GM18861 (cell line): ENCODE results near the gene PLP1.
"Not testable (repeated sequence)": the region's sequence is repeated elsewhere in the genome, so short reads cannot be mapped to it uniquely, and the experiment has no call there.

ENCODE experiments used
- ATAC-seq: cut with Tn5 transposase; IDR thresholded peaks from one replicate; pipeline ENCODE4 v1.9.1; 2021; ENCODE audit not compliant: unreplicated experiment

The PLP1 gene

GRCh38 chrX:103780336-103781061, 3.9 kb downstream of the PLP1 start:
- no peak for ATAC-seq

- no peak for ATAC-seq
Observed at GRCh38 chrX:103781062-103781402, 4.4 kb downstream of the PLP1 start.

- no peak for ATAC-seq
Observed at GRCh38 chrX:103781706-103782105, 5.1 kb downstream of the PLP1 start.

GRCh38 chrX:103782640-103783039, 6.0 kb downstream of the PLP1 start:
- no peak for ATAC-seq

GRCh38 chrX:103783196-103783595, 6.6 kb downstream of the PLP1 start:
- ATAC-seq, result no peak

GRCh38 chrX:103783971-103784370, 7.3 kb downstream of the PLP1 start:
- ATAC-seq, result no peak

GRCh38 chrX:103789004-103789403, 12.4 kb downstream of the PLP1 start:
- peak; percentile 76 for ATAC-seq

- no peak for ATAC-seq
Observed at GRCh38 chrX:103791228-103791627, 14.6 kb downstream of the PLP1 start.

- no peak for ATAC-seq
Observed at GRCh38 chrX:103791826-103792485, 15.3 kb downstream of the PLP1 start.

GRCh38 chrX:103792916-103793544, 16.4 kb downstream of the PLP1 start:
- ATAC-seq, result no peak

- no peak for ATAC-seq
Observed at GRCh38 chrX:103793545-103793940, 16.9 kb downstream of the PLP1 start.

- ATAC-seq, result no peak
Observed at GRCh38 chrX:103794119-103794518, 17.5 kb downstream of the PLP1 start.

GRCh38 chrX:103797691-103798090, 21.1 kb downstream of the PLP1 start:
- ATAC-seq, result no peak

- no peak for ATAC-seq
Observed at GRCh38 chrX:103800318-103800717, 23.7 kb downstream of the PLP1 start.

- ATAC-seq, result no peak
Observed at GRCh38 chrX:103805860-103806259, 29.2 kb downstream of the PLP1 start.

GRCh38 chrX:103806862-103807474, 30.3 kb downstream of the PLP1 start:
- no peak for ATAC-seq

- ATAC-seq, result no peak
Observed at GRCh38 chrX:103811858-103812257, 35.2 kb downstream of the PLP1 start.

GRCh38 chrX:103817101-103817500, 40.5 kb downstream of the PLP1 start:
- peak; percentile 12 for ATAC-seq

- ATAC-seq, result peak; percentile 64
Observed at GRCh38 chrX:103817502-103817901, 40.9 kb downstream of the PLP1 start.

GRCh38 chrX:103818842-103819619, 42.4 kb downstream of the PLP1 start:
- no peak for ATAC-seq

GRCh38 chrX:103820802-103821201, 44.2 kb downstream of the PLP1 start:
- ATAC-seq, result not testable (repeated sequence)
